Central memory CD4-positive, alpha-beta T cell (primary cell): ENCODE measurements around the gene FLACC1.
"Not testable (repeated sequence)": the region's sequence is repeated elsewhere in the genome, so short reads cannot be mapped to it uniquely, and the experiment has no call there.

Source experiments
- DNase-seq: peaks from one replicate; pipeline ENCODE4 v3.0.0; 2022

The FLACC1 gene

GRCh38 chr2:201347138-201347537, 10.0 kb downstream of the FLACC1 start:
- no peak for DNase-seq

GRCh38 chr2:201345625-201346213, 11.4 kb downstream of the FLACC1 start:
- no peak for DNase-seq

DNA sequence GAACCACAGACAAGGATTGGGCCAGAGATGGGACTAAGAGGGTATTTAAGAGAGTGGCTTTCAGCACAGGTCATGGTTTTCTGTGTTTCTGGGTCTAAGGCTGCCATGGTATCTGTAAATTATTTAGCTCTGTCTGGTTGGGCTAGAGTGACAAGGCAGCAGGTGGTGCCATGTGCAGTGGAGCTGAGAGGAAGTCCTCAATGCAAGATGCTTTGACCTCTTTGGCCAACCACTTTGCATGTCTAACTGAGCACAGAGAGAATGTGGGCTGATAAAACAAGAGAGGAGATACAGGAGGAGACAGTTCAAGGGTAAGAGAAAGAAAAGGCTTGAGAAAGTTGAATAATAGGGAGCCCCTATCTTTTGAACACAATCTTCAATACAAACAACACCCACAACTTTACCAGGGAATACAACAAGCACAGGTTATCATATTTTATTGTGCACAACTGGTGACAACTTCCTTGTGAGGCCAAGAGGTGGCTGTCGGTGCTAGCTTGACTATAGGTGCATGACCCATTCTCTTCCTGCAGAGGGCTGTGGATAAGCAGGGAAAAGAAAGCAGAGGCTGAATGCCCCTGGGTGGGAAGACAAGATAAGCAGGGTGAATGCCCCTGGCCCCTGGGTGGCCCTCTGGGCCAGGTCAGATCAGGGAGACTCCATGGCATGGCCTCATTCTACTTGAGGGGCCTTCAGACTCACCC, 12.3 kb downstream of the FLACC1 start:
- no peak for DNase-seq

DNA sequence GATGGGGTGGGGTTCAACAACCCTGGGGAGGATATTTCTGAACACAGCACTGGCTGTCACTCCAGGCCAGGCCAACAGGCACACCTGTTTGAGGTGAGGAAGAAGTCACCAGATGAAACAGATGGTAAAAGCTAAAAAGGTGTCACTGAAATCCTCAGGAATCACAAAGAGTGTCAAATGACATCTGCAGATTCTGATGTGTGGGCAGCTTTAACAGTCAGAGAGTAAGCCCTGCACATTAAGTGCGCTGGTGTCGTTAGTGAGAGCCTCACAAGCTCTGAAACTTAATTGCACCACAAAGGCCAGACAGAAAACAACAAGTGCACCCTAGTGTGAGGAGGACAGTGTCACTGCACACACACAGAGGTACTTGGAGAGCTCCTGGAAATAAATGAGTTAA, 13.6 kb downstream of the FLACC1 start:
- no peak for DNase-seq

DNA sequence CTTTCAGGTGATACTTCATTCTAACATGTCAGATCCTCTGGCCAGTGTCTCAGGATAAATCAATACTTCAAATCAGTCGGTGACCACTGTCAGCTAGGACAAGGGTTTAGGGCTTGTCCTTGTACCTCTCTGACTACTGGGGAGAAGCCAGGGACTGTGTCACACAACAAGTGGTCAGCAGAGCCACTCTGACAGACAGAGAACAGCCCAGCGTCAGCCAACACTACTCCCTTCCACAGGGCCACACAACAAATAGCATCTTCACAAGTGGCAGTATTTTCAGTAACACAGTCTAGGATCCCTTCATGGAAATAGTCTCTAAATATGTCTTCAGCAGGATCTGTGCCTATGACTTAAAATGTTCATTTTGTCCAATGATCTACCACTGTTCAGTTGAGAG, 14.2 kb downstream of the FLACC1 start:
- no peak for DNase-seq

- DNase-seq: no peak
Measured at GRCh38 chr2:201329409-201329808, 27.7 kb downstream of the FLACC1 start.

DNA sequence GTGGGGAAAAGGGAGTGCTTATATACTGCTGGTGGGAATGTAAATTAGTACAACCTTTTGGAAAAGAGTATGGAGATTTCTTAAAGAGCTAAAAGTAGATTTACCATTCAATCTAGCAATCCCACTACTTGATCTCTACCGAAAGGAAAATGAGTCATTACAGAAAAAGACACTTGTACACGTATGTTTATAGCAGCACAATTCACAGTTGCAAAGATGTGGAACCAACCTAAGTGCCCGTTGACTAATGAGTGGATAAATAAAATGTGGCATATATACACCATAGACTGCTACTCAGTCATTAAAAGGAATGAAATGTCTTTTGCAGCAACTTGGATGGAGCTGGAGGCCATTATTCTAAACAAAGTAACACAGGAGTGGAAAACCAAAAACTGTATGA, 29.5 kb downstream of the FLACC1 start:
- no peak for DNase-seq

- DNase-seq: no peak
Measured at GRCh38 chr2:201322772-201323171, 34.4 kb downstream of the FLACC1 start.

DNA sequence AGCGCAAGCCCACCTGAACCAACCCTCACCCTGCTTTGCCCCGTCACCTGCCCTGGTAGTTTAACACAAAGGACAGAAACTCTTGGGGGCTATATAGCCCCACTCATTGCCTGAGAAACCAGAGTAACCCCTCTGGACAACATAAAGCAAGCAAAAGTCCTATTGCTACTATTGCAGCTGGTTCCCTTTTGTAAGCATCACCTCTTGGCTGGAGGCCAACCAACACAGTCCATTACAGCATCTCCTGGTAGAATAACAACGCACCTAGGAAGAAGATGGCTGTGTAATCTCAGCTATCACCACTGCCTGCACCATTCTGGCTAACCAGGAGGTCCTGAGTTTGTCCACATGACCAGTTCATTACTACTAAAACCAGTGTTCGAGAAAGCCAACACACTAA, 36.4 kb downstream of the FLACC1 start:
- DNase-seq: no peak

DNA sequence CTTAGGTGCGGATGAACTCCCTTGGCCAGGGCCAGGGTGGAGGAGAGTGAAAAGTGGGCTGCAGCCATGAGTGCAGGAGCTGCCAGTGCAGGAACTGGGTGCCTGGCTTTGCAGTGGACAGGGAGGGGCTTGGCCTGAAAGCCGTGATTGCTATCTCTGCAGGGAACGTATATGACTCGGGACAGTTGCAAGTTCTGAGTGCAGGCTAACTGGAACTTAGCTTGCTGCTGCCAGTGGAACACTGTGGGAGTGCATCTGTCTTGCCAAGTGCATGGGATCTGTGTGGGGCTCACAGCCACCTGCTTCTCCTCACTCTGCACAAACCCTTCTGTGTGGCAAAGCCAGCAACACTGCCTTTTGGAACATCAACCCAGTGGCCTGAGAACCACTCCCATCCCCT, 36.9 kb downstream of the FLACC1 start:
- DNase-seq: no peak

DNA sequence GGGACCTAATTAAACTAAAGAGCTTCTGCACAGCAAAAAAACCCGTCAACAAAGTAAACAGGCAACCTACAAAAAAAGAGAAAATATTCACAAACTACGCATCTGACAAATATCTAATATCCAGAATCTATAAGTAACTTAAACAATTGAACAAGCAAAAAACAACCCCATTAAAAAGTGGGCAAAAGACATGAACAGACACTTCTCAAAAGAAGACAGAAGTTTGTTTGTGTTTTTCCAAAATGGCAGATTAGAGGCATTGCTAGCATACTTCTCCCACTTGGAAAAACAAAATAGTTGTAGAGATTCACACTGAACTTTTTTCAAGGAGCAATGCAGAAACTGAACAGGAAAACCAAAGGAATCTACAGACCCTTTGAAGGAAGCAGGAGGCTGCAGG, 37.6 kb downstream of the FLACC1 start:
- DNase-seq: no peak

- DNase-seq: no peak
Measured at GRCh38 chr2:201313362-201313761, 43.8 kb downstream of the FLACC1 start.

- no peak for DNase-seq
Measured at GRCh38 chr2:201308914-201309313, 48.2 kb downstream of the FLACC1 start.

- no peak for DNase-seq
Measured at GRCh38 chr2:201307876-201308275, 49.3 kb downstream of the FLACC1 start.

DNA sequence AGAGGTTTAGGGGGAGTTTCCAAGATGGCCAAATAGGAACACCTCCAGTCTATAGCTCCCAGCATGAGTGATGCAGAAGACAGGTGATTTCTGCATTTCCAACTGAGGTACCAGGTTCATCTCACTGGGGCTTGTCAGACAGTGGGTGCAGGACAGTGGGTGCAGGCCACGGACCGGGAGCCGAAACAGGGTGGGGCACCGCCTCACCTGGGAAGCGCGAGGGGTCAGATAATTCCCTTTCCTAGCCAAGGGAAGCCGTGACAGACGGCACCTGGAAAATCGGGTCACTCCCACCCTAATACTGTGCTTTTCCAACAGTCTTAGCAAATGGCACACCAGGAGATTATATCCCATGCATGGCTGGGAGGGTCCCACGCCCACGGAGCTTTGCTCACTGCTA, 57.2 kb downstream of the FLACC1 start:
- not testable (repeated sequence) for DNase-seq

DNA sequence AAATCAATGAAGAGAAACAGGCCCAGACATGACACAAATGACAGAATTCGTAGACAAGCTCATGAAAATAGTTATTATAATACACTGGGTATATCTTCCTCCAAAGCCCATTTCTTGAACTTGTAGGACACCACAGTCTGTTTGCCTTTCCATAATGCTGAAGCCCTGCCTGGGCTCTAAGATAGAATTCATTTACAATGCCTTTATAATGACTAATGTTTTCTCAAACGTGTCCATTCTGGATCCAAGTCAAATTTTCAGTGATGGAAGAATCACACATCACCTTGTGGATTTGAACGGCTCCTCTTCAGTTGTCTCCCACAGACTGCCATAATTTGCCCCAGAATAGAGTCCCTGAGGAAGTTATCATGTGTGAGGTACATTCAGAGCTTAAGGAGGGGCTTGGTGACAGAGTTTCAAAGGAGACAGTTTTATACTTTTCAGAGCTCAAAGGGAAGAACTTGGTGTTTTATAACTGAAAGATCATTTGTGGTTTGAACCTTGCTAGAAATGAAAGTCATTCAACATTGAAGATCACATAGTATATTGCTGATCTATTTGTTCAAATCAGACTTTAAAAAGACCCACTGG, 58.6 kb downstream of the FLACC1 start:
- no peak for DNase-seq

DNA sequence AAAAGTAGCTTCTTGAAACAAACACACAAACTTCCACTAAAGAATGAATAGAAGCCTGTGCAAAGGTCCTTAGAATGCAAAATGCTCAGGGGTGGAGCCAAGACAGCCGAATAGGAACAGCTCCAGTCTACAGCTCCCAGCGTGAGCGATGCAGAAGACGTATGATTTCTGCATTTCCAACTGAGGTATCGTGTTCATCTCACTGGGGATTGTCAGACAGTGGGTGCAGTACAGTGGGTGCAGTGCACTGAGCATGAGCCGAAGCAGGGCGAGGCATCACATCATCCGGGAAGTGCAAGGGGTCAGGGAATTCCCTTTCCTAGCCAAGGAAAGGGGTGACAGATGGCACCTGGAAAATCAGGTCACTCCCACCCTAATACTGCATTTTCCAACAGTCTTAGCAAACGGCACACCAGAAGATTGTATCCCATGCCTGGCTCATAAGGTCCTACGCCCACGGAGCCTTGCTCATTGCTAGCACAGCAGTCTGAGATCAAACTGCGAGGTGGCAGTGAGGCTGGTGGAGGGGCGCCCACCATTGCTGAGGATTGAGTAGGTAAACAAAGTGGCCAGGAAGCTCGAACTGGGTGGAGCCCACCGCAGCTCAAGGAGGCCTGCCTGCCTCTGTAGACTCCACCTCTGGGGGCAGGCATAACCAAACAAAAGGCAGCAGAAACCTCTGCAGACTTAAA, 66.5 kb downstream of the FLACC1 start:
- DNase-seq: not testable (repeated sequence)

- DNase-seq: no peak
Measured at GRCh38 chr2:201285499-201285898, 71.6 kb downstream of the FLACC1 start.

DNA sequence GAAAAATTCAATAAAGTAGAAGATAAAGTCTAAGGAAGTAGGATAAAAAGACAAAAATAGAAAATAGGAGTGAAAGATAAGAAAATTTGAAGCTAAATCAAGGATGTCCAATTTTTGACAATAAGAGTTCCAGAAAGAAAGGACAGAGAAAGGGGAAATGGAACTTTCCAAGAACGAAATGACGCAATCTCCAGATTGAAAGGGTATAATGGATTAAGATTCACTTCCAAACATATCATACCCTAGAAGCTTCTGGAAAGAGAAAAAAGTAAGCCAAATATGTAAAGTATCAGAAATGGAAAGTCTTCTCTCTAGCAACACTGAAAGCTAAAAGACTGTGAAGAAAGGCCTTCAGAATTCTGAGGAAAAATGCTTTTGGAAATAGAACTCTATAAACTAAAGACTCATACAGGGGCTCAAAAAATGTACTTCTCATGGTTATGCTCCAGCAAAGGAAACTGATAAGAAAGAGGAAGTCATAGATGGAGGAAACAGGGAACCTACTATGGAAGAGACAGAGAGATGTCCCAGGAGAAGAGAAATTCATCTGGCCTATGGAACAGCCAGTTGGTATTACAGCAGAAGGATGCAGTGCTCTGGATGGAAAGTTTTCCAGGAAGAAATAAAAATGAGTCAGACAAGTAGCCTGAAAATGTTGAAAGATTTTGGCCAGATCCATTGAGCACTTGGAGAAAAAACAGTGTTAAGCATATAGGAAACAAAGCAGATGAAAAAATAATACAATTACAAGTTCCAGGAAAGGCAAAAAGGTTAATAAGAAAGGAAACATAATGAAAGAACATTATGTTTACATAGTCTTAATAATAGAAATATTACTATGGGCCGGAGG, 76.7 kb downstream of the FLACC1 start:
- no peak for DNase-seq

- DNase-seq: no peak
Measured at GRCh38 chr2:201279079-201279478, 78.1 kb downstream of the FLACC1 start.

GRCh38 chr2:201276511-201276910, 80.6 kb downstream of the FLACC1 start:
- DNase-seq: no peak

DNA sequence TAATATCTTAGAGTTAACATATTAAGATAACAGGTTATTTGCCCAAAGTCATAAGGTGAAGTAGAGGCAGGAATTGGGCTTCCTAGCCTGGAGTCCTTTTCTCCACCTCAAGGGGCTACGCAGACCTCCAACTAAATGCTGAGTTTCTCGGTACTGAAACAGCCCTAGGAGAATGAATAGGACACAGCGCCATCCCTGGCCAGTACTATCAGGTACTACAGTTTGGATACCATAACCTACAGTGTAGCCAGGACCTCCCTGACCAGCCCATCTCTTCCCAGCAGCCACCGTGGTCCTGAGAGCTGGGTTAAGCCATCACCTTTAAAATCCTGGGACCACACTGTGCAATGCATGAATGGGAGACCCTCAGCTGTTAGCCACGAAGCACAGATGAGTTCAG, 81.2 kb downstream of the FLACC1 start:
- no peak for DNase-seq

- no peak for DNase-seq
Measured at GRCh38 chr2:201275069-201275468, 82.1 kb downstream of the FLACC1 start.
